ENCODE measurements around the gene CSNK1A1L.

DNA sequence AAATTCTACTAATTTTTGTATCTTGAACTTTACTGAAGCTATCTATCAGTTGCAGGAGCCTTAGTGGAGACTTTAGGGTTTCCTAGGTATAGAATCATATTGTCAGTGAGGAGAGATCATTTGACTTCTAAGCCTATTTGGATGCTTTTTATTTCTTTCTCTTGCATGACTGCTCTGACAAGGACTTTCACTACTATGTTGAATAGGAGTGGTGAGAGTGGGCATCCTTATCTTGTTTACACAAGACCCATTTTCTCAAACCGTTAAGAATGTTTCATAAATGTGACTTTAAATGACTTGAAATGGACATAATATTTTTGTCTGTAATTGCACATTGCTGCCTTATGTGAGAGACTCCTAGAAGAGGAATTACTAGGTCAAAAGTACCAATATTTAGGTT lies 17.9 kb upstream of the CSNK1A1L start:
- TF ChIP-seq POLR2A (IDR thresholded peaks at IDR 0.05; ENCODE audit: low read length): no peak
- TF ChIP-seq GATA1 (IDR thresholded peaks at IDR 0.05; ENCODE audit: low read depth, low read length): no peak
